Measurements from ENCODE around the gene UACA. TPM values are rescaled to one million over a fixed set of nuclear protein-coding genes. Genes with fewer than 3 reads are reported as not detected.

UACA gene
- total and polyA plus RNA-seq, 9 of the 15 experiments (the other 6 are each of a cell fraction or from before 2014, with no cell fraction given): 0.06 to 0.33 (median 0.15) TPM; not detected in 5

- no peak overlapping the region for H3K4me3 ChIP-seq
- ATAC-seq: no peak
- intact Hi-C loops (cut with micrococcal nuclease) (no loop called here), in situ Hi-C loops (cut with MboI) (no loop called here)
- no peaks in the 10 kb centered on the region for H3K36me3 ChIP-seq (ENCODE audit: control insufficient read depth, insufficient read depth, low read length)
- FAIRE-seq: no peak
- BruUV-seq (replicated peaks): no TSS peak
- H3K9me1 ChIP-seq (ENCODE audit: control insufficient read depth, insufficient read depth, low read length): no peaks in the 10 kb centered on the region
- H3K9me3 ChIP-seq (replicated peaks; ENCODE audit: control insufficient read depth, insufficient read depth, low read depth, low read length): no peaks in the 10 kb centered on the region
- POLR2A ChIA-PET: interaction anchor here (0.6 kb wide), 1 partner anchor 755 kb away, joined by 4 read pairs; no protein-coding TSS in a partner anchor
- TF ChIP-seq TCF7L2 (IDR thresholded peaks at IDR 0.05; ENCODE audit: low read depth, low read length) (no peak), ZNF780A (CRISPR knock-in tag; IDR thresholded peaks at IDR 0.05) (no peak), FOXP1 (CRISPR knock-in tag; IDR thresholded peaks at IDR 0.05) (no peak), THAP12 (CRISPR knock-in tag; IDR thresholded peaks at IDR 0.05) (no peak), ZNF436 (CRISPR knock-in tag; IDR thresholded peaks at IDR 0.05) (no peak), RFX7 (CRISPR knock-in tag; IDR thresholded peaks at IDR 0.05) (no peak), SMARCC2 (IDR thresholded peaks at IDR 0.05; ENCODE audit: low read depth) (no peak), POLR3A (IDR thresholded peaks at IDR 0.05; ENCODE audit: borderline replicate concordance, extremely low read depth, insufficient read depth, insufficient read length) (no peak), ZNF75A (CRISPR knock-in tag; IDR thresholded peaks at IDR 0.05) (no peak)
- no peak for DNase-seq (ENCODE audit: extremely low read depth in 1 of 4, low spot score in 3 of 4)
- no peaks in the 10 kb centered on the region for H4K20me1 ChIP-seq (replicated peaks; ENCODE audit: control insufficient read depth, insufficient read depth, low read length)
- no peak overlapping the region for H3K4me2 ChIP-seq (ENCODE audit: insufficient read depth, low read length)
- H2AFZ ChIP-seq (ENCODE audit: low read depth, low read length): no peak overlapping the region
- CTCF ChIA-PET (ENCODE audit: low intra/inter-chr PET ratio): no interaction called here
- no peak overlapping the region for H3K27ac ChIP-seq (ENCODE audit: extremely low read depth, low read depth, low read length)
- H3K4me1 ChIP-seq (replicated peaks in 1 of 2; ENCODE audit: control insufficient read depth in 2 of 2, insufficient read depth in 2 of 2, low read length in 2 of 2): no peaks in the 10 kb centered on the region
- no peaks in the 10 kb centered on the region for H3K79me2 ChIP-seq (ENCODE audit: control insufficient read depth, insufficient read depth, low read length)
- H3K9ac ChIP-seq (ENCODE audit: insufficient read depth in 1 of 2, low read depth in 2 of 2, low read length in 2 of 2): no peak overlapping the region
- H3K27me3 ChIP-seq (ENCODE audit: control insufficient read depth in 2 of 2, insufficient read depth in 2 of 2, low read length in 2 of 2): no peaks in the 10 kb centered on the region; a peak in 3 of 5 replicates
These were observed 63.5 kb downstream of the UACA start for GRCh38 chr15:70699890-70700289.

Data from K562 (cell line).